GM12865 (cell line): Measurements from ENCODE around the gene ZNF519.
A peak's percentile ranks its signal among the peaks of the same experiment; 100 is the strongest.
"Not testable (repeated sequence)": the region's sequence is repeated elsewhere in the genome, so short reads cannot be mapped to it uniquely, and the experiment has no call there.

Experiments
- DNase-seq: peaks from one replicate; pipeline ENCODE4 v3.0.0; 2010; ENCODE audit warnings: low read depth
- H3K4me3 ChIP-seq: 2 replicates; pipeline ENCODE4 v1.5.1; 2011; ENCODE audit warnings: mild to moderate bottlenecking, low read depth, low read length, control low read depth
- TF ChIP-seq, protein P1 (sequence below): IDR thresholded peaks from 2 replicates; pipeline ENCODE4 v1.5.1; 2011; ENCODE audit warnings: low read length, control low read depth, low read depth, inconsistent platforms; ENCODE audit not compliant: insufficient read depth; ENCODE audit errors: missing control alignments

The ZNF519 gene

GRCh38 chr18:14132271-14132700 lies at the start of gene ZNF519:
Gene ZNF519, minus strand, starts transcription at chr18:14132435. Its CDS starts 158 bp downstream, at chr18:14132277.
- peak; percentile 98 for DNase-seq
- peak within 1 kb of the TSS; percentile 65 for H3K4me3 ChIP-seq

- peak overlapping the region; percentile 52 for H3K4me3 ChIP-seq
- TF ChIP-seq, protein P1, sequence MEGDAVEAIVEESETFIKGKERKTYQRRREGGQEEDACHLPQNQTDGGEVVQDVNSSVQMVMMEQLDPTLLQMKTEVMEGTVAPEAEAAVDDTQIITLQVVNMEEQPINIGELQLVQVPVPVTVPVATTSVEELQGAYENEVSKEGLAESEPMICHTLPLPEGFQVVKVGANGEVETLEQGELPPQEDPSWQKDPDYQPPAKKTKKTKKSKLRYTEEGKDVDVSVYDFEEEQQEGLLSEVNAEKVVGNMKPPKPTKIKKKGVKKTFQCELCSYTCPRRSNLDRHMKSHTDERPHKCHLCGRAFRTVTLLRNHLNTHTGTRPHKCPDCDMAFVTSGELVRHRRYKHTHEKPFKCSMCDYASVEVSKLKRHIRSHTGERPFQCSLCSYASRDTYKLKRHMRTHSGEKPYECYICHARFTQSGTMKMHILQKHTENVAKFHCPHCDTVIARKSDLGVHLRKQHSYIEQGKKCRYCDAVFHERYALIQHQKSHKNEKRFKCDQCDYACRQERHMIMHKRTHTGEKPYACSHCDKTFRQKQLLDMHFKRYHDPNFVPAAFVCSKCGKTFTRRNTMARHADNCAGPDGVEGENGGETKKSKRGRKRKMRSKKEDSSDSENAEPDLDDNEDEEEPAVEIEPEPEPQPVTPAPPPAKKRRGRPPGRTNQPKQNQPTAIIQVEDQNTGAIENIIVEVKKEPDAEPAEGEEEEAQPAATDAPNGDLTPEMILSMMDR = no peak
Observed at GRCh38 chr18:14179306-14179705, 47.1 kb upstream of the ZNF519 start.

DNA sequence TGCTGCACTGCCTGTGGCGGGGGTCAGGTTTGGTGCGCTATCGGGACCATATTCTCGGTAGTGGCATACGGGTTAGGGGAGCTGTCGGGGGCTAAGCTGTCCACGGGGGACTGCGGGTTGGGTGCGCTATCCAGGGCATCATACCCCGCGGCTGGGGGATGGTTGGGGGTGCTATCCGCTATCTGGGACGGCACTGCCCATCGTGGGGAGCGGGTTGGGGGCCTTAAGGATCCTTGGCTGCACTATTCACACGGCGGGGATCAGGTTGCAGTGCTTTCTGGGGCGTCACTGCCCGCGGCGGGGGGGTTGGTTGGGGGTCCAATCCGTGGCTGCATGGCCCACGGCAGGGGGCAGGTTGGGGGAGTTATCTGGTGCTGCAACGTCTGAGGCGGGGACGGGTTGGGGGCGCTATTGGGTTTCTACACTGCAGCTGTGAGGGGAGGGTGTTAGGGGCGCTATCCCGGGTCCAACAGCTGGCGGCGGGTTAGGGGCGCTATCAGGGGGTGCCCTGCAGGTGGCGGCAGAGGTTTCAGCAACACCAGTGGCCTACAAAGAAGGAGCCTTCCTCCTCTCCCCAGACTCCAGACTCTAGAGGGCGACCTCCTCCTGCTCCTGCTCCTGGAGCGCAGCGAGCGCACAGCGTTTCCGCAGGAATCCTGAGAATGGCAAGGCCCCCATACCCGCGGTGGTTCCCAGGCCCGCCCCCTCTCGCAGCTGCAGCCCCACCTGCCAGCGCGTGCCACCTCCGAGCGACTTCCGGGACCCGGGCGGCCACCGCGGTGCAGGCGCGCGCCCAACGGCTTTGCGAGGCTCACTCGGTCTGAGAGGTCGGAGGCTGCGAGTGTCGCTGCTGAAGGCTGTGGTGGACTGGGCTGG lies 46.3 kb upstream of the ZNF519 start:
- DNase-seq = peak; percentile 86
- TF ChIP-seq, protein P1 = peak; percentile 61
- peak overlapping the region; percentile 52 for H3K4me3 ChIP-seq

More at GRCh38 chr18:14179306-14179705, 47.1 kb upstream of the ZNF519 start:
- DNase-seq = no peak

DNA sequence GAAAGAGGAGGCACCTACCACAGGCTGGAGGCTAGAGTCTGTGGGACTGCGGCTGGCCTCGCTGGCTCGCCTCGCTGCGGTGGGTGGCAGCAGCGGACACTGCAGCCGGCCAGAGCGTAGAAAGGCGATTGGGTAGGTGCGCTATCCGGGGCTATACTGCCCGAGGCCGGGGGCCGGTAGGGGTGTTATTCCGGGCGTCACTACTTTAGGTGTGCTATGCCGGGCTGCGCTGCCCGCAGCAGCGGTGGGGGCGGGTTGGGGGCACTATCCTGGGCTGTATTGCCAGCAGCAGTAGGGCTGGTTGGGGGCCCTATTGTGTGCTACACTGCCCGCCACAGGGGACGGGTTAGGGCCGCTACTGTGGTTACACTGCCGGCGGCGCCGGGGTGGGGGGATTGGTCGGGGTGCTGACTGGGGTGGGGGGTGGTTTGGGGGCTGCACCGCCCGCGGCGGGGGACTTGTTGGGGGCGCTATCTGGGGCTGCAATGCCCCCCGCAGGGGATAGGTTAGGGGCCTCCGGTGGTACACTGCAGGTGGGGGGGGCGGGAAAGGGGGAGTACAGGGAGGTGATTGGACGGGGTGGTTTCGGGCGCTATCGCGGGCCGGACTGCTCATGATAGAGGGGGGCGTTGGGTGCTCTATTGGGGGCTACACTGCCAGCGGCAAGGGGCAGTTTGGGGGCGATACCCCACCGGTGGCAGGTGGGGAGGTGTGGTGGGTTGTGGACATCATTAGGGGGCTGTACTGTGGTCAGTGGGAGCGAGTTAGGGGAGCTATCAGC lies 45.5 kb upstream of the ZNF519 start:
- not testable (repeated sequence) for DNase-seq, H3K4me3 ChIP-seq

DNA sequence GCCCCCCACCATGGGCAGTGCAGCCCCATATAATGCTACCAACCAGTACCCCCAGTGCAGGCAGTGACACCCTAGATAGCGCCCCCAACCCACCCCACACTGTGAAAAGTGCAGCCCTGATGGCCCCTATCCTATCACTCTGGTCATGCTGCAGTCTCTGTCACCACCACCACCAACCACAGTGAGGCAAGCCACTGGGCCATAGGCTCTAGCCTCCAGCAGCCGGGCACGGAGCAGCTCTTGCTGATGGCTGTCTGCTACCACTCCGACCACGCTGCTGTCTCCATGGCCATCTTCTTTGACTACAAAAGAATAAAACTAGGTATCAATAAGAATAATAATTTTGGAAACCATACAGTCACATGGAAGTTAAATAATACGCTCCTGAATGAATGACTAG lies 43.2 kb upstream of the ZNF519 start:
- not testable (repeated sequence) for H3K4me3 ChIP-seq, DNase-seq

DNA sequence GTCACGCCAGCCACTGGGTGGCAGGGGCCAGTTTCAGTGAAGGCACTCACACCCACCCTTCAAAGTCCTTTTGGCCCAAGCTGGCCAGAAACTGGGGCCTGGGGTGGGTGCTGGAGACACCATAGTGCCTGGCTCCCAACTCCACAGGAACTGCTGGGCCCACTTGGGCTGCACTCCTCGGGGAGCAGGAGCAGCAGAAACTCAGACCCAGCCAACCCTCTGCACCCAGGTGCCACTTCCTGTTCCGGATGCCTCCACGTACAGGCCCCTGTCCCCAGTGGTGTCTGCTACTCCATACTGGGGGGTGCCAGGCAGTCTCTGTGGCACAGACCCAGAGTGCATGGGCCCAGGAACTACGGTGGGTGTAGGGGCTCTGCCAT lies 42.5 kb upstream of the ZNF519 start:
- no peak for DNase-seq
- TF ChIP-seq, protein P1 = no peak
- no peak overlapping the region for H3K4me3 ChIP-seq

DNA sequence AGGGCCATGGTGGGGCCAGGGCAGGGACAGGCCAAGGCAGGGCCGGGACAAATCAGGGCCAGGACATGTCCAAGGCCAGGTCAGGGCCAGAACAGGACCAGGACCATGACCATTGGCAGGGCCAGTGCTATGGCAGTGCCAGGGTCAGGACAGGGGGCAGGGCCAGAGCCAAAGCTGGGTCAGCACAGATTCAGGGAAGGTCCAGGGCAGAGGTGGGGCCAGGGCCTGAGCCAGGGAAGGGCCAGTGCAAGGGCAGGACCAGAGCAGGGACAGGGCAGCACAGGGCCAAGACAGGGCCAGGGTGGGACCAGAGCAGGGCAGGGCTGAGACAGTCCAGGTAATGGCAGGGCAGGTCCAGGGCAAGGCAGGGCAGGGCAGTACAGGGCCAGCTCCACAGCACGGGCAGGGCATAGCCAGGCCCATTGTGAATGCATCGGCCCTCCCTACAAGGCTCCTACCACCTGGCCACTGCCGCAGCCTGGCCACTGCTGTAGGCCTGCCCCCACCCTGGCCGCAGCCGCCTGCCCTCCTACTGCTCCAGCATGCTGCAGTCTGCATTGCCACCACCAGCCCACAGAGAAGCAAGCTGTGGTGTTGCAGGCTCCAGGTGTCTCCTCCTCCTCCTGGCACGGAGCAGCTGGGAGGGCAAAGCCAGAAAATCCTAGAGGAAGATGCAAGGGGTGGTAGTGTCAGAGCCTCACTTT lies 41.9 kb upstream of the ZNF519 start:
- not testable (repeated sequence) for DNase-seq, H3K4me3 ChIP-seq

DNA sequence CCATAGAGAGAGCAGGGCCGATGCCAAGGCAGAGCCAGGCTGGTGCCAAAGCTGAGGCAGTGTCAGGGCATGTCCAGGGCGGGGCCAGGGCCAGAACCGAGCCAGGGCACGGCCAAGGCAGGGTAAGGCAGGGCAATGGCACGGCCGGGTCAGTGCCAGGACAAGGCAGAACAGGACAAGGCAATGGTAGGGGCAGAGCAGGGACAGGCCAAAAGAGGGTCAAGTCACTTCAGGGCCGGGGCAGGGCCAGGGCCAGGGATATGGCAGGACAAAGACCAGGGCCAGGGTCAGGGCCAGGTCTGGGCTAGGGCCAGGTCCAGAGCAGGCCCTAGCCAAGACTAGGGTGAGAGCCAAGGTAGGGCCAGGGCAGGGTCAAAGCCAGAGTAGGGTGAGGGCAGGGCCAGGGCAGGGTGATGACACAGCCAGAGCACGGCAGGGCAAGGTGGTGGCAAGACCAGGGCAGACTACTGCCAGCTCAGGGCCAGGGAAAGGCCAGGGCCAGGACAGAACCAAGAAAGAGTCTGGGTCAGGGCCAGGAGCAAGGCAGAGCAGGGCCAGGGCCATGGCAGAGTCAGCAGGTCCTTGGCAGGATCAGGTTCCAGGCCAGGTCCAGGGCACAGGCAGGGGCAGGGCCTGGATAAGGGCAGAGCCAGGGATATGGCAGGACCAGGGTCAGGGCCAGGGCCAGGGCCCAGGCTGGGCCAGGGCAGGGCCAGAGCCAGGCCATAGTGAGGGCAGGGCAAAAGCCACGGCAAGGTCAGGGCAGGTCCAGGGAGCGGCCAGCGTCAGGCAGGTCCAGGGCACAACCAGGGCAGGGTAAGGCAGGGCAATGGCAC lies 41.1 kb upstream of the ZNF519 start:
- not testable (repeated sequence) for DNase-seq, H3K4me3 ChIP-seq

GRCh38 chr18:14172142-14173115 lies 40.2 kb upstream of the ZNF519 start:
- not testable (repeated sequence) for DNase-seq, H3K4me3 ChIP-seq

DNA sequence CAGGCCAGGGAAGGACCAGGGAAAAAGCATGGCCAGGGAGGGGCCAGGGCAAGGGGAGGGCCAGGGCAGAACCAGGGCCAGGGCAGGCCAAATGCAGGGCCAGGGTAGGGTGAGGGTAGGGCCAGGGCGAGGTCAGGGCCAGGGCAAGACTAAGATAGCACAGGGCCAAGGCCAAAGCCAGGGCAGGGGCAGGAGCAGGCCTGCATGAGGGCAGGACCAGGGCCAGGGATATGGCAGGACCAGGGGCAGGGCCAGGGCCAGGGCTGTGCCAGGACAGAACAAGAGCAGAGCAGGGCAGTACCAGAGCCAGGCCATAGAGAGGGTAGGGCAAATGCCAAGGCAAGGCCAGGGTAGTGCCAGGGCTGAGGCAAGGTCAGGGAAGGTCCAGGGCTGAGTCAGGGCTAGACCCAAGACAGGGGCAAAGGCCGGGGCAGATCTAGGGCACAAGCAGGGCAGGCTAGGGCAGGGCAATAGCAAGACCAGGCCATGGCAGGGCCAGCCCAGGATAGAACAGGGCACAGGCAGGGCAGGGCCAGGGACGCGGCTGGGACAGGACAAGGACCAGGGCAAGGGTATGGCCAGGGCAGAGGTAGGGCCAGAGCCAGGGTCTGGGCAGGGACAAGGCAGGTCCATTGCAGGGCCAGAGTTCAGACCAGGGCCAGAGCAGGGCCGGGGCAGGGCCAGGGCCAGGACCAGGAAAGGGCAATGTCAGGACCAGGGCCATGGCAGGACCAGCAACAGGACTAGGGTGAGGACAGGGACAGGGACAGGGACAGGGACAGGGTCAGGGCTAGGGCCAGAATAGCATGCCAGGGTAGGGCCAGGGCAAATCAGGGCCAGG lies 39.3 kb upstream of the ZNF519 start:
- not testable (repeated sequence) for DNase-seq, H3K4me3 ChIP-seq

- not testable (repeated sequence) for DNase-seq
Observed at GRCh38 chr18:14170367-14171036, 38.3 kb upstream of the ZNF519 start.

More at GRCh38 chr18:14170367-14171036, 38.3 kb upstream of the ZNF519 start:
- not testable (repeated sequence) for H3K4me3 ChIP-seq
